ENCODE results near the gene RTL10.

- no peak for TF ChIP-seq CTCF (IDR thresholded peaks at IDR 0.05 in 4 of 5, conservative IDR thresholded peaks at IDR 0.05 in 1 of 5)
- no peak for TF ChIP-seq POLR2A (IDR thresholded peaks at IDR 0.05)
Observed at GRCh38 chr22:19888131-19888746, 33.6 kb upstream of the RTL10 start.

Data from gastrocnemius medialis (tissue), 4 donors.